HepG2 (cell line): ENCODE results near the gene CARD16. TPM values are rescaled to one million over a fixed set of nuclear protein-coding genes. Genes with fewer than 3 reads are reported as not detected.

Source experiments
- ATAC-seq: fragments of 200-7000 bp; cut with Tn5 transposase; 3 replicates; pipeline ENCODE4 v1.9.1; 2020; ENCODE audit warnings: mild to moderate bottlenecking, moderate library complexity
- BruUV-seq: library from RNA; stranded (reverse); fragments of 400-500 nt; replicated peaks from 2 replicates; lab custom pipeline; 2021; lab: Mats Ljungman, UMichigan
- CTCF ChIA-PET: fragments of 300-600 bp; formaldehyde crosslinking; extraction: SDS; loops from one replicate; lab custom pipeline; 2021; ENCODE audit warnings: low total read pairs, inconsistent platforms, low intra/inter-chr PET ratio; lab: Yijun Ruan, JAX
- POLR2A ChIA-PET: fragments of 350-600 bp; sonication (Branson Sonifier 250); formaldehyde crosslinking; loops from one replicate; lab custom pipeline; 2020; ENCODE audit warnings: antibody characterized with exemption, inconsistent platforms; lab: Yijun Ruan, JAX
- DNase-seq: peaks from one replicate; pipeline ENCODE4 v3.0.0-alpha.2; 2015; ENCODE audit warnings: low spot score
- FAIRE-seq: peaks from 3 replicates; lab custom pipeline; 2011; peaks lifted over from hg19 to GRCh38; lab: Jason Lieb, UNC
- H2AFZ ChIP-seq: one replicate; pipeline ENCODE4 v1.6.1; 2011; ENCODE audit warnings: low read length, inconsistent platforms
- H3K27ac ChIP-seq: fragments of 300-600 bp; 3 replicates; pipeline ENCODE4 v1.8.0; 2011; ENCODE audit warnings: mixed run types, mild to moderate bottlenecking, mixed read lengths, low read length, inconsistent platforms; ENCODE audit not compliant: insufficient read depth; ENCODE audit errors: extremely low read length
- H3K27me3 ChIP-seq, 2 experiments: fragments of 200-600 bp in 1 of 2; 2 replicates in 1 of 2; 3 replicates in 1 of 2; pipeline versions ENCODE4 v1.6.0 to v1.8.0; 2011; ENCODE audit warnings: low read length in 2 of 2, mild to moderate bottlenecking in 2 of 2, moderate library complexity in 2 of 2, inconsistent platforms in 1 of 2; ENCODE audit not compliant: insufficient read depth in 2 of 2, control insufficient read depth in 1 of 2
- H3K36me3 ChIP-seq, 2 experiments: fragments of 200-600 bp in 1 of 2; replicated peaks in 1 of 2; 2 replicates in 1 of 2; 3 replicates in 1 of 2; pipeline versions ENCODE4 v1.5.1 to v1.8.0; 2011; ENCODE audit warnings: low read length in 2 of 2, inconsistent platforms in 1 of 2; ENCODE audit not compliant: insufficient read depth in 2 of 2, control insufficient read depth in 1 of 2
- H3K4me1 ChIP-seq: 2 replicates; pipeline ENCODE4 v1.5.1; 2012; ENCODE audit warnings: low read length, inconsistent platforms; ENCODE audit not compliant: insufficient read depth
- H3K4me2 ChIP-seq: 2 replicates; pipeline ENCODE4 v1.6.0; 2011; ENCODE audit warnings: low read depth, low read length, inconsistent platforms
- H3K4me3 ChIP-seq, 3 experiments: fragments of 200-600 bp in 1 of 3; sonication (generic), shearing (Covaris generic) in 1 of 3; replicated peaks in 1 of 3; 2 replicates each; pipeline ENCODE4 v1.5.1; 2011 to 2016; ENCODE audit warnings: low read length in 3 of 3, inconsistent platforms in 2 of 3, low read depth in 2 of 3, mild to moderate bottlenecking in 2 of 3, control low read depth in 1 of 3, mixed read lengths in 1 of 3; ENCODE audit not compliant: insufficient read depth in 1 of 3
- H3K79me2 ChIP-seq: one replicate; pipeline ENCODE4 v1.6.1; 2011; ENCODE audit warnings: low read length, inconsistent platforms; ENCODE audit not compliant: insufficient read depth
- H3K9ac ChIP-seq: 2 replicates; pipeline ENCODE4 v1.6.0; 2011; ENCODE audit warnings: mild to moderate bottlenecking, low read depth, low read length, inconsistent platforms; ENCODE audit not compliant: insufficient read depth
- H3K9me3 ChIP-seq: 2 replicates; pipeline ENCODE4 v1.5.1; 2012; ENCODE audit warnings: mild to moderate bottlenecking, low read length
- H4K20me1 ChIP-seq: 2 replicates; pipeline ENCODE4 v1.6.0; 2011; ENCODE audit warnings: inconsistent platforms, mild to moderate bottlenecking, low read length, moderate library complexity; ENCODE audit not compliant: insufficient read depth
- HMG20A ChIP-seq: IDR thresholded peaks from 2 replicates; pipeline ENCODE4 v1.6.1; 2016; ENCODE audit warnings: borderline replicate concordance
- HOXD1 ChIP-seq: sonication (generic); formaldehyde crosslinking; IDR thresholded peaks from 2 replicates; pipeline ENCODE4 v1.5.0; 2020; ENCODE audit warnings: missing genetic modification reagents
- MAFF ChIP-seq: IDR thresholded peaks from 2 replicates; pipeline ENCODE4 v1.6.1; 2011; ENCODE audit warnings: low read depth, low read length, improper control_type of control experiment
- MAFK ChIP-seq, 2 experiments: IDR thresholded peaks in 1 of 2; conservative IDR thresholded peaks in 1 of 2; 2 replicates each; pipeline ENCODE4 v1.6.1; 2011; ENCODE audit warnings: improper control_type of control experiment in 2 of 2, low read length in 2 of 2
- POLR2AphosphoS5 ChIP-seq: IDR thresholded peaks from 2 replicates; pipeline ENCODE4 v1.6.1; 2012; ENCODE audit warnings: low read depth, low read length
- RBFOX2 ChIP-seq: fragments of 200-400 bp; formaldehyde crosslinking; IDR thresholded peaks from 2 replicates; pipeline ENCODE4 v1.6.1; 2017; ENCODE audit warnings: low read depth, mild to moderate bottlenecking, low read length
- SETDB1 ChIP-seq: sonication (generic); formaldehyde crosslinking; IDR thresholded peaks from 2 replicates; pipeline ENCODE4 v1.5.1; 2020; ENCODE audit warnings: missing genetic modification reagents, mild to moderate bottlenecking, borderline replicate concordance
- SIN3A ChIP-seq: IDR thresholded peaks from 2 replicates; pipeline ENCODE4 v1.6.1; 2011; ENCODE audit warnings: low read depth, mild to moderate bottlenecking, control low read depth, low read length, borderline replicate concordance
- SMARCE1 ChIP-seq: fragments of 450-650 bp; IDR thresholded peaks from 2 replicates; pipeline ENCODE4 v1.6.1; 2017; ENCODE audit warnings: borderline replicate concordance
- SMC3 ChIP-seq: IDR thresholded peaks from 2 replicates; pipeline ENCODE4 v1.6.1; 2011; ENCODE audit warnings: low read length, improper control_type of control experiment
- STAG1 ChIP-seq: sonication (generic); formaldehyde crosslinking; IDR thresholded peaks from 2 replicates; pipeline ENCODE4 v1.4.0; 2020; ENCODE audit warnings: missing genetic modification reagents
- TAF15 ChIP-seq: fragments of 200-400 bp; formaldehyde crosslinking; IDR thresholded peaks from one replicate; pipeline ENCODE4 v1.6.1; 2018; ENCODE audit warnings: mild to moderate bottlenecking, low read depth, low read length; ENCODE audit not compliant: poor library complexity, severe bottlenecking
- ZMYM2 ChIP-seq: sonication (generic); formaldehyde crosslinking; IDR thresholded peaks from 2 replicates; pipeline ENCODE4 v1.8.0; 2022; ENCODE audit warnings: mild to moderate bottlenecking, missing genetic modification reagents
- ZMYM4 ChIP-seq: sonication (generic); formaldehyde crosslinking; IDR thresholded peaks from 2 replicates; pipeline ENCODE4 v1.8.1; 2023; ENCODE audit warnings: mild to moderate bottlenecking, missing genetic modification reagents
- ZNF350 ChIP-seq: sonication (generic); formaldehyde crosslinking; IDR thresholded peaks from 2 replicates; pipeline ENCODE4 v1.4.0; 2020; ENCODE audit warnings: mild to moderate bottlenecking, low read depth, missing genetic modification reagents, borderline replicate concordance
- ZNF569 ChIP-seq: sonication (generic); formaldehyde crosslinking; IDR thresholded peaks from 2 replicates; pipeline ENCODE4 v1.5.0; 2020; ENCODE audit warnings: mild to moderate bottlenecking, missing genetic modification reagents, moderate library complexity, borderline replicate concordance
- ZNF891 ChIP-seq: sonication (generic); formaldehyde crosslinking; IDR thresholded peaks from 2 replicates; pipeline ENCODE4 v1.5.0; 2020; ENCODE audit warnings: mild to moderate bottlenecking, missing genetic modification reagents
- WGBS: methylation state at CpG from one replicate; pipeline ENCODE4 v1.1.6; 2017; ENCODE audit warnings: low lambda C conversion rate; 5-methylcytosine and 5-hydroxymethylcytosine counted together
- in situ Hi-C: cut with HindIII; loops from 2 replicates; pipeline ENCODE4 v1.10.0; 2017; ENCODE audit warnings: low pct_unique_long_range_greater_than_20kb; ENCODE audit not compliant: extremely low pct_ligation_motif_present
- intact Hi-C: fragments of 100-400 bp; cut with micrococcal nuclease; formaldehyde crosslinking; loops from one replicate; pipeline ENCODE4 v1.10.0; 2022; ENCODE audit not compliant: unreplicated experiment
- polyA plus RNA-seq, 8 experiments: library from polyadenylated mRNA; depleted of rRNA in 3 of 8; stranded (reverse) in 7 of 8; unstranded in 1 of 8; fragments of >200 nt; fragmentation: Illumina TruSeq in 4 of 8; extraction: Trizol in 4 of 8; gene quantifications; 2 replicates each; pipeline versions ENCODE4 v1.2.1 to v1.2.3, GENCODE V29; 2011 to 2016; ENCODE audit warnings: low read depth in 4 of 8, missing spikeins in 1 of 8, mixed read lengths in 1 of 8; ENCODE audit not compliant: insufficient read depth in 1 of 8
- total RNA-seq, 5 experiments: library from RNA; depleted of rRNA; stranded (reverse); fragments of >200 nt; fragmentation: Illumina TruSeq; extraction: Trizol; gene quantifications; 2 replicates each; pipeline ENCODE4 v1.2.3, GENCODE V29; 2016; ENCODE audit warnings: low read depth in 1 of 5
- TF ChIP-seq, protein P1 (sequence below): IDR thresholded peaks from 2 replicates; pipeline ENCODE4 v1.6.1; 2016; ENCODE audit warnings: missing genetic modification reagents, missing compliant biosample characterization
- TF ChIP-seq, protein P2 (sequence below): sonication (generic); formaldehyde crosslinking; IDR thresholded peaks from 2 replicates; pipeline ENCODE4 v1.5.0; 2020; ENCODE audit warnings: mild to moderate bottlenecking, missing genetic modification reagents, moderate library complexity

The CARD16 gene
- total and polyA plus RNA-seq, 2 of the 13 experiments (the other 11 are each of a cell fraction or from before 2014, with no cell fraction given), result 0.34 TPM; not detected in 1

DNA sequence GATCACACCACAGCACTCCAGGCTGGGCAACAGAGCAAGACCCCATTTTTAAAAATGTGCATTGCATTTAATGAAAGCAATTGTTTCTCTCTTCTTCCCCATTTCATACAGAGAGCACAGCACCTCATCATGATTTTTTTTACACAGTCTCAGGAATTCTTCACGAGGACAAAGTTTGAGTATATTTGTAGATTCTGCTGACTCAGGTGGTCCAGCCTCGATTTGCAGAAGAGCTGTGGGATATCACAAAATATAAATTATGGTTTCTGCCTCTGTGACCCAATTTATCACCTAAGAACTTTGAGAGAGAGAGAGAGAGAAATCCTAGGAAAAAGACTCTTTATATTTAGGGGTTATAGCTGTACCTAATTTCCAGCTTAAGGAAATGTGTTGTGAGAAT lies 42.0 kb downstream of the CARD16 start:
- ChIA-PET POLR2A (no interaction called here), CTCF (no interaction called here)
- no peak for DNase-seq
- H3K36me3 ChIP-seq, result no peaks in the 10 kb centered on the region
- H3K9me3 ChIP-seq, result no peaks in the 10 kb centered on the region
- H3K4me1 ChIP-seq, result peaks cover 35% of the 10 kb centered on the region
- H3K9ac ChIP-seq, result no peak overlapping the region
- FAIRE-seq, result no peak
- in situ Hi-C loops (no loop called here), intact Hi-C loops (loop anchor here (5.0 kb wide), 1 partner anchor 129 kb away; no protein-coding TSS in a partner anchor)
- ATAC-seq, result no peak
- no peak overlapping the region for H2AFZ ChIP-seq
- no TSS peak for BruUV-seq
- H3K27me3 ChIP-seq, result no peaks in the 10 kb centered on the region
- 9% methylated on average over 2 of the region's 2 CpGs for WGBS
- H3K4me3 ChIP-seq, result no peak overlapping the region
- H3K4me2 ChIP-seq, result no peak overlapping the region
- no peaks in the 10 kb centered on the region for H4K20me1 ChIP-seq
- no peaks in the 10 kb centered on the region for H3K79me2 ChIP-seq
- H3K27ac ChIP-seq, result no peak overlapping the region
- TF ChIP-seq TAF15 (no peak), HOXD1 (no peak), RBFOX2 (no peak), MAFK (conservative IDR thresholded peaks at IDR 0.05 in 1 of 2, IDR thresholded peaks at IDR 0.05 in 1 of 2; ENCODE audit: low read length in 2 of 2) (peak; percentile 86 to 92), ZNF569 (CRISPR knock-in tag) (no peak), MAFF (peak; percentile 89)
- TF ChIP-seq, protein P1, sequence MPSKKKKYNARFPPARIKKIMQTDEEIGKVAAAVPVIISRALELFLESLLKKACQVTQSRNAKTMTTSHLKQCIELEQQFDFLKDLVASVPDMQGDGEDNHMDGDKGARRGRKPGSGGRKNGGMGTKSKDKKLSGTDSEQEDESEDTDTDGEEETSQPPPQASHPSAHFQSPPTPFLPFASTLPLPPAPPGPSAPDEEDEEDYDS (CRISPR knock-in tag), result no peak
- TF ChIP-seq, all 625 proteins: peak for 2

DNA sequence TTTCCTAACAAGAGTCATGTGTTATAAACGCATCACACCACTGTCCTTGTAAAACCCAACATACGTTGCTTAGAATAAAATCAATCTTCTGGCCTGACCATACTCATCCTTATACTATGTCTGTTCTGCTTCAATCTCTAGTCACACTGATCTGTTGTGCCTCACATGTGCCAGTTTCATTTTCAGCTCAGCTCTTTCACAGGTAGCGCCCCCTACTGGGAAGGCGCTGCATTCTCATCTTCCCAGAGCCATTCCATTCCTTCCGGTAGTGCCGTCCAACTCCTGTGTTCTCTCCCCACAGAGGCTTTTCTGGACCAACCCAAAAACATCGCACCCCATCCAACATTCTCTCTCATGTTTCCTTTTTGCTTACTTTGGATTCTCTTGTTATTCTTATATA lies 44.3 kb downstream of the CARD16 start:
- H3K27ac ChIP-seq, result no peak overlapping the region
- ChIA-PET CTCF (no interaction called here), POLR2A (no interaction called here)
- in situ Hi-C loops, result no loop called here
- H3K27me3 ChIP-seq, result no peaks in the 10 kb centered on the region
- no peak overlapping the region for H3K4me2 ChIP-seq
- 47% methylated on average over 7 of the region's 7 CpGs for WGBS
- DNase-seq, result no peak
- intact Hi-C loops, result loop anchor here (5.0 kb wide), 1 partner anchor 132 kb away; no protein-coding TSS in a partner anchor
- no peak; the same call in 2 of the 3 replicates for ATAC-seq
- H4K20me1 ChIP-seq, result no peaks in the 10 kb centered on the region
- no peak overlapping the region for H3K4me3 ChIP-seq
- H3K79me2 ChIP-seq, result no peaks in the 10 kb centered on the region
- H3K36me3 ChIP-seq, result no peaks in the 10 kb centered on the region
- BruUV-seq, result no TSS peak
- no peak overlapping the region for H2AFZ ChIP-seq
- no peak overlapping the region for H3K9ac ChIP-seq
- H3K4me1 ChIP-seq, result peaks cover 39% of the 10 kb centered on the region
- FAIRE-seq, result no peak
- H3K9me3 ChIP-seq, result no peaks in the 10 kb centered on the region
- TF ChIP-seq ZMYM4 (CRISPR knock-in tag) (peak; percentile 33; the same call in 1 of the 2 replicates), ZNF891 (CRISPR knock-in tag) (no peak), ZMYM2 (CRISPR knock-in tag) (no peak), SMC3 (peak; percentile 50; the same call in 1 of the 2 replicates), SIN3A (no peak), ZNF350 (CRISPR knock-in tag) (no peak), HMG20A (CRISPR knock-in tag) (no peak), STAG1 (CRISPR knock-in tag) (peak; percentile 41), POLR2AphosphoS5 (no peak), SETDB1 (CRISPR knock-in tag) (no peak), SMARCE1 (no peak)
- TF ChIP-seq, protein P2, sequence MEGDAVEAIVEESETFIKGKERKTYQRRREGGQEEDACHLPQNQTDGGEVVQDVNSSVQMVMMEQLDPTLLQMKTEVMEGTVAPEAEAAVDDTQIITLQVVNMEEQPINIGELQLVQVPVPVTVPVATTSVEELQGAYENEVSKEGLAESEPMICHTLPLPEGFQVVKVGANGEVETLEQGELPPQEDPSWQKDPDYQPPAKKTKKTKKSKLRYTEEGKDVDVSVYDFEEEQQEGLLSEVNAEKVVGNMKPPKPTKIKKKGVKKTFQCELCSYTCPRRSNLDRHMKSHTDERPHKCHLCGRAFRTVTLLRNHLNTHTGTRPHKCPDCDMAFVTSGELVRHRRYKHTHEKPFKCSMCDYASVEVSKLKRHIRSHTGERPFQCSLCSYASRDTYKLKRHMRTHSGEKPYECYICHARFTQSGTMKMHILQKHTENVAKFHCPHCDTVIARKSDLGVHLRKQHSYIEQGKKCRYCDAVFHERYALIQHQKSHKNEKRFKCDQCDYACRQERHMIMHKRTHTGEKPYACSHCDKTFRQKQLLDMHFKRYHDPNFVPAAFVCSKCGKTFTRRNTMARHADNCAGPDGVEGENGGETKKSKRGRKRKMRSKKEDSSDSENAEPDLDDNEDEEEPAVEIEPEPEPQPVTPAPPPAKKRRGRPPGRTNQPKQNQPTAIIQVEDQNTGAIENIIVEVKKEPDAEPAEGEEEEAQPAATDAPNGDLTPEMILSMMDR (CRISPR knock-in tag), result peak; percentile 65
